Measurements from ENCODE around the gene YKT6.

DNA sequence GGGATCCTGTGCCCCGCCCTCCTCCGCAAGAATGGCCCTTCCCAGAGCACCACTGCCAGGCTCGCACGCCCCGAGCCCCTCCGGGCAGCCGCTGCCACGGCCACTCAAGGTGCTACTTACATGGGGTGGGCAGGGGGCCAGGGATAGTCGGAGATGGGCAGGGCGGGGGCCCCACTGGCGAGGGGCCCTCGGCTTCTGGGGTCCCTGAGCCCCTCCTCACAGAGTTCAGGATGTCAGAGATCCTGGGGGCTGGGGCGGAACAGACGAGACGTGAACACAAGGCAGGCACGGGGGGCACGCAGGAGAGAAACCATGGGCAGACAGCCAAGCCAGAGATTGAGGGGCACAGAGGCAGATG, 25.6 kb downstream of the YKT6 start:
- TF ChIP-seq, protein P1, sequence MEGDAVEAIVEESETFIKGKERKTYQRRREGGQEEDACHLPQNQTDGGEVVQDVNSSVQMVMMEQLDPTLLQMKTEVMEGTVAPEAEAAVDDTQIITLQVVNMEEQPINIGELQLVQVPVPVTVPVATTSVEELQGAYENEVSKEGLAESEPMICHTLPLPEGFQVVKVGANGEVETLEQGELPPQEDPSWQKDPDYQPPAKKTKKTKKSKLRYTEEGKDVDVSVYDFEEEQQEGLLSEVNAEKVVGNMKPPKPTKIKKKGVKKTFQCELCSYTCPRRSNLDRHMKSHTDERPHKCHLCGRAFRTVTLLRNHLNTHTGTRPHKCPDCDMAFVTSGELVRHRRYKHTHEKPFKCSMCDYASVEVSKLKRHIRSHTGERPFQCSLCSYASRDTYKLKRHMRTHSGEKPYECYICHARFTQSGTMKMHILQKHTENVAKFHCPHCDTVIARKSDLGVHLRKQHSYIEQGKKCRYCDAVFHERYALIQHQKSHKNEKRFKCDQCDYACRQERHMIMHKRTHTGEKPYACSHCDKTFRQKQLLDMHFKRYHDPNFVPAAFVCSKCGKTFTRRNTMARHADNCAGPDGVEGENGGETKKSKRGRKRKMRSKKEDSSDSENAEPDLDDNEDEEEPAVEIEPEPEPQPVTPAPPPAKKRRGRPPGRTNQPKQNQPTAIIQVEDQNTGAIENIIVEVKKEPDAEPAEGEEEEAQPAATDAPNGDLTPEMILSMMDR (IDR thresholded peaks at IDR 0.05; ENCODE audit: low read depth, low read length, poor library complexity, severe bottlenecking): no peak
- TF ChIP-seq EZH2phosphoT487 (IDR thresholded peaks at IDR 0.05; ENCODE audit: borderline replicate concordance, low read length): no peak

Data from DOHH2 (cell line).